Neural cell (in vitro differentiated cells): ENCODE data around the gene VPS72. TPM values are rescaled to one million over a fixed set of nuclear protein-coding genes. Genes with fewer than 3 reads are reported as not detected.

Experiments
- H2AFZ ChIP-seq: fragments of 200-600, 300-800 bp; sonication (generic), shearing (Covaris generic); 2 replicates; pipeline ENCODE4 v1.6.0; 2014; ENCODE audit warnings: low read depth, mild to moderate bottlenecking, antibody characterized with exemption, low read length, moderate library complexity
- H3F3A ChIP-seq: fragments of 200-600 bp; shearing (Covaris generic); 2 replicates; pipeline ENCODE4 v1.6.1; 2016; ENCODE audit warnings: mild to moderate bottlenecking, moderate library complexity, mixed read lengths, antibody characterized with exemption, low read length; ENCODE audit not compliant: insufficient read depth, poor library complexity, severe bottlenecking
- H3K27ac ChIP-seq: fragments of 200-600, 300-800 bp; sonication (generic), shearing (Covaris generic); 2 replicates; pipeline ENCODE4 v1.5.1; 2014; ENCODE audit warnings: mild to moderate bottlenecking, low read length, moderate library complexity
- H3K27me3 ChIP-seq: fragments of 300-800, 200-600 bp; sonication (generic), shearing (Covaris generic); 2 replicates; pipeline ENCODE4 v1.6.0; 2014; ENCODE audit warnings: mild to moderate bottlenecking, low read depth, low read length, moderate library complexity; ENCODE audit not compliant: insufficient read depth
- H3K36me3 ChIP-seq: fragments of 300-800, 200-600 bp; sonication (generic), shearing (Covaris generic); 2 replicates; pipeline ENCODE4 v1.5.1; 2014; ENCODE audit warnings: mild to moderate bottlenecking, antibody characterized with exemption, low read length, moderate library complexity; ENCODE audit not compliant: insufficient read depth
- H3K4me2 ChIP-seq: fragments of 300-800, 200-600 bp; sonication (generic), shearing (Covaris generic); 2 replicates; pipeline ENCODE4 v1.6.0; 2014; ENCODE audit warnings: mild to moderate bottlenecking, low read length
- H3K4me3 ChIP-seq: fragments of 300-800, 200-600 bp; sonication (generic), shearing (Covaris generic); 2 replicates; pipeline ENCODE4 v1.5.1; 2014; ENCODE audit warnings: mild to moderate bottlenecking, low read length, moderate library complexity
- H3K79me2 ChIP-seq: fragments of 200-600 bp; shearing (Covaris generic); replicated peaks from 2 replicates; pipeline ENCODE4 v1.6.0; 2014; ENCODE audit warnings: mild to moderate bottlenecking, low read length, moderate library complexity; ENCODE audit not compliant: insufficient read depth
- H3K9ac ChIP-seq: fragments of 300-800, 200-600 bp; sonication (generic), shearing (Covaris generic); 2 replicates; pipeline ENCODE4 v1.6.1; 2016; ENCODE audit warnings: mild to moderate bottlenecking, low read length, mixed read lengths
- H3K9me2 ChIP-seq: fragments of 200-600 bp; shearing (Covaris generic); 2 replicates; pipeline ENCODE4 v1.6.1; 2016; ENCODE audit warnings: mild to moderate bottlenecking, low read length, mixed read lengths; ENCODE audit not compliant: insufficient read depth
- H3K9me3 ChIP-seq: fragments of 200-600, 300-800 bp; sonication (generic), shearing (Covaris generic); 2 replicates; pipeline ENCODE4 v1.6.1; 2016; ENCODE audit warnings: mild to moderate bottlenecking, mixed run types, low read length, moderate library complexity, mixed read lengths
- H4K20me1 ChIP-seq: fragments of 200-600 bp; shearing (Covaris generic); 2 replicates; pipeline ENCODE4 v1.6.1; 2016; ENCODE audit warnings: mild to moderate bottlenecking, mixed run types; ENCODE audit not compliant: insufficient read depth
- EP300 ChIP-seq: fragments of 450-650 bp; conservative IDR thresholded peaks from 2 replicates; pipeline ENCODE4 v1.6.1; 2014; ENCODE audit warnings: antibody characterized with exemption, mild to moderate bottlenecking, moderate library complexity; ENCODE audit not compliant: poor library complexity, severe bottlenecking
- MXI1 ChIP-seq: fragments of 450-650 bp; conservative IDR thresholded peaks from 2 replicates; pipeline ENCODE4 v1.6.1; 2014; ENCODE audit warnings: antibody characterized with exemption, mild to moderate bottlenecking; ENCODE audit not compliant: poor library complexity, severe bottlenecking
- POLR2AphosphoS5 ChIP-seq: IDR thresholded peaks from 2 replicates; pipeline ENCODE4 v1.6.1; 2012
- SMC3 ChIP-seq: fragments of 450-650 bp; conservative IDR thresholded peaks from 2 replicates; pipeline ENCODE4 v1.6.1; 2014; ENCODE audit warnings: antibody characterized with exemption, mild to moderate bottlenecking, moderate library complexity; ENCODE audit not compliant: poor library complexity
- TAF1 ChIP-seq: IDR thresholded peaks from 2 replicates; pipeline ENCODE4 v1.6.1; 2012; ENCODE audit warnings: low read depth
- polyA plus RNA-seq: library from polyadenylated mRNA; depleted of rRNA; stranded (reverse); fragments of >200 nt; gene quantifications from 2 replicates; pipeline ENCODE4 v1.2.3, GENCODE V29; 2014
- TF ChIP-seq, protein P1 (sequence below): IDR thresholded peaks from 2 replicates; pipeline ENCODE4 v1.6.1; 2012; ENCODE audit warnings: borderline replicate concordance
- TF ChIP-seq, protein P2 (sequence below): fragments of 450-650 bp; IDR thresholded peaks from 2 replicates; pipeline ENCODE4 v1.5.1; 2014; ENCODE audit warnings: antibody characterized with exemption, mild to moderate bottlenecking, moderate library complexity; ENCODE audit not compliant: poor library complexity, severe bottlenecking

Gene VPS72
- polyA plus RNA-seq, 1 donor from 2014 or later: 232 TPM

DNA sequence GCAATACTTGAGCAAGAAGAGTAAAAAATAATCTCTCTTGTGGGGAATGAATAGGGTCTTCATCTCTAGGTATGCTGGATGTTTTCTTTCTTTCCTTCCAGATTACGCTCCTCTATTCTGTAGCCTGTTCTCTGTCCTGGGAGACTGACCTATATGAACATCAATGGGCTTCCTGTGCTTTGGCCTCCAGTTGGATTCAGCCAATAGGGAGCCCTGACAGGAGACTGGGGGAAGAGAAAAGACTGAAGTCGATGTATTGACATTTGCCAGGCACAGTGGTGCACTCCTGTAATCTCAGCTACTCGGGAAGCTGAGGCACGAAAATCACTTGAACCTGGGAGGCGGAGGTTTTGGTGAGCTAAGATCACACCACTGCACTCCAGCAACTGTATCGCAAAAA lies 61.2 kb downstream of the VPS72 start:
- no peaks in the 10 kb centered on the region for H3K27me3 ChIP-seq
- TF ChIP-seq TAF1: no peak
- TF ChIP-seq MXI1: no peak
- TF ChIP-seq EP300: no peak
- TF ChIP-seq POLR2AphosphoS5: no peak
- TF ChIP-seq, protein P1, sequence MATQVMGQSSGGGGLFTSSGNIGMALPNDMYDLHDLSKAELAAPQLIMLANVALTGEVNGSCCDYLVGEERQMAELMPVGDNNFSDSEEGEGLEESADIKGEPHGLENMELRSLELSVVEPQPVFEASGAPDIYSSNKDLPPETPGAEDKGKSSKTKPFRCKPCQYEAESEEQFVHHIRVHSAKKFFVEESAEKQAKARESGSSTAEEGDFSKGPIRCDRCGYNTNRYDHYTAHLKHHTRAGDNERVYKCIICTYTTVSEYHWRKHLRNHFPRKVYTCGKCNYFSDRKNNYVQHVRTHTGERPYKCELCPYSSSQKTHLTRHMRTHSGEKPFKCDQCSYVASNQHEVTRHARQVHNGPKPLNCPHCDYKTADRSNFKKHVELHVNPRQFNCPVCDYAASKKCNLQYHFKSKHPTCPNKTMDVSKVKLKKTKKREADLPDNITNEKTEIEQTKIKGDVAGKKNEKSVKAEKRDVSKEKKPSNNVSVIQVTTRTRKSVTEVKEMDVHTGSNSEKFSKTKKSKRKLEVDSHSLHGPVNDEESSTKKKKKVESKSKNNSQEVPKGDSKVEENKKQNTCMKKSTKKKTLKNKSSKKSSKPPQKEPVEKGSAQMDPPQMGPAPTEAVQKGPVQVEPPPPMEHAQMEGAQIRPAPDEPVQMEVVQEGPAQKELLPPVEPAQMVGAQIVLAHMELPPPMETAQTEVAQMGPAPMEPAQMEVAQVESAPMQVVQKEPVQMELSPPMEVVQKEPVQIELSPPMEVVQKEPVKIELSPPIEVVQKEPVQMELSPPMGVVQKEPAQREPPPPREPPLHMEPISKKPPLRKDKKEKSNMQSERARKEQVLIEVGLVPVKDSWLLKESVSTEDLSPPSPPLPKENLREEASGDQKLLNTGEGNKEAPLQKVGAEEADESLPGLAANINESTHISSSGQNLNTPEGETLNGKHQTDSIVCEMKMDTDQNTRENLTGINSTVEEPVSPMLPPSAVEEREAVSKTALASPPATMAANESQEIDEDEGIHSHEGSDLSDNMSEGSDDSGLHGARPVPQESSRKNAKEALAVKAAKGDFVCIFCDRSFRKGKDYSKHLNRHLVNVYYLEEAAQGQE: no peak
- TF ChIP-seq, protein P2, sequence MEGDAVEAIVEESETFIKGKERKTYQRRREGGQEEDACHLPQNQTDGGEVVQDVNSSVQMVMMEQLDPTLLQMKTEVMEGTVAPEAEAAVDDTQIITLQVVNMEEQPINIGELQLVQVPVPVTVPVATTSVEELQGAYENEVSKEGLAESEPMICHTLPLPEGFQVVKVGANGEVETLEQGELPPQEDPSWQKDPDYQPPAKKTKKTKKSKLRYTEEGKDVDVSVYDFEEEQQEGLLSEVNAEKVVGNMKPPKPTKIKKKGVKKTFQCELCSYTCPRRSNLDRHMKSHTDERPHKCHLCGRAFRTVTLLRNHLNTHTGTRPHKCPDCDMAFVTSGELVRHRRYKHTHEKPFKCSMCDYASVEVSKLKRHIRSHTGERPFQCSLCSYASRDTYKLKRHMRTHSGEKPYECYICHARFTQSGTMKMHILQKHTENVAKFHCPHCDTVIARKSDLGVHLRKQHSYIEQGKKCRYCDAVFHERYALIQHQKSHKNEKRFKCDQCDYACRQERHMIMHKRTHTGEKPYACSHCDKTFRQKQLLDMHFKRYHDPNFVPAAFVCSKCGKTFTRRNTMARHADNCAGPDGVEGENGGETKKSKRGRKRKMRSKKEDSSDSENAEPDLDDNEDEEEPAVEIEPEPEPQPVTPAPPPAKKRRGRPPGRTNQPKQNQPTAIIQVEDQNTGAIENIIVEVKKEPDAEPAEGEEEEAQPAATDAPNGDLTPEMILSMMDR: no peak
- TF ChIP-seq SMC3: no peak
- H3F3A ChIP-seq: no peaks in the 10 kb centered on the region
- H2AFZ ChIP-seq: no peak overlapping the region
- no peaks in the 10 kb centered on the region for H4K20me1 ChIP-seq
- no peak overlapping the region for H3K27ac ChIP-seq
- H3K9me3 ChIP-seq: no peaks in the 10 kb centered on the region
- H3K4me2 ChIP-seq: no peak overlapping the region
- H3K9me2 ChIP-seq: no peaks in the 10 kb centered on the region
- H3K4me3 ChIP-seq: no peak overlapping the region
- no peaks in the 10 kb centered on the region for H3K79me2 ChIP-seq
- no peaks in the 10 kb centered on the region for H3K36me3 ChIP-seq
- H3K9ac ChIP-seq: no peak overlapping the region

Other genes starting within 250 kb of the VPS72 start
- gene CERS2, start 215.4 kb downstream of the VPS72 start, polyA plus RNA-seq: 39.1 and 49.7 TPM in 2 replicates
- gene ANXA9, start 207.9 kb downstream of the VPS72 start, polyA plus RNA-seq: not detected in 2 replicates
- gene MINDY1, start 183.3 kb downstream of the VPS72 start, polyA plus RNA-seq: 16.1 and 25.2 TPM in 2 replicates
- gene PRUNE1, start 181.7 kb downstream of the VPS72 start, polyA plus RNA-seq: 25.7 and 32.2 TPM in 2 replicates
- gene BNIPL, start 153.6 kb downstream of the VPS72 start, polyA plus RNA-seq: 0.16 and 0.33 TPM in 2 replicates
- 0.87 and 1.2 TPM in 2 replicates for gene C1orf56, start 142.4 kb downstream of the VPS72 start, polyA plus RNA-seq
- 102 and 107 TPM in 2 replicates for gene CDC42SE1, start 130.6 kb downstream of the VPS72 start, polyA plus RNA-seq
- gene MLLT11, start 129.8 kb downstream of the VPS72 start, polyA plus RNA-seq: 131 and 142 TPM in 2 replicates
- 3.0 and 4.1 TPM in 2 replicates for gene GABPB2, start 119.4 kb downstream of the VPS72 start, polyA plus RNA-seq
- 32.5 and 39.3 TPM in 2 replicates for gene SEMA6C, start 43.6 kb downstream of the VPS72 start, polyA plus RNA-seq
- gene TNFAIP8L2, start 33.5 kb downstream of the VPS72 start, polyA plus RNA-seq: not detected in 2 replicates
- 13.3 and 16.0 TPM in 2 replicates for gene LYSMD1, start 24.3 kb downstream of the VPS72 start, polyA plus RNA-seq
- 91.1 and 106 TPM in 2 replicates for gene SCNM1, start 24.1 kb downstream of the VPS72 start, polyA plus RNA-seq
- not detected in 2 replicates for gene TMOD4, start 14.2 kb downstream of the VPS72 start, polyA plus RNA-seq
- 66.0 and 66.4 TPM in 2 replicates for gene PIP5K1A, start 8.4 kb upstream of the VPS72 start, polyA plus RNA-seq
- gene PSMD4, start 64.5 kb upstream of the VPS72 start, polyA plus RNA-seq: 341 and 364 TPM in 2 replicates
- 6.2 and 6.9 TPM in 2 replicates for gene ZNF687, start 92.1 kb upstream of the VPS72 start, polyA plus RNA-seq
- 22.8 and 25.8 TPM in 2 replicates for gene PI4KB, start 137.2 kb upstream of the VPS72 start, polyA plus RNA-seq
- gene RFX5, start 157.1 kb upstream of the VPS72 start, polyA plus RNA-seq: 36.7 and 56.2 TPM in 2 replicates
- gene SELENBP1, start 182.5 kb upstream of the VPS72 start, polyA plus RNA-seq: not detected in 2 replicates
- 695 and 729 TPM in 2 replicates for gene PSMB4, start 209.4 kb upstream of the VPS72 start, polyA plus RNA-seq